Panc1 (cell line): ENCODE results near the gene CLEC4F. TPM values are rescaled to one million over a fixed set of nuclear protein-coding genes. Genes with fewer than 3 reads are reported as not detected.

ENCODE experiments used
- ATAC-seq: fragments of 200-7000 bp; cut with Tn5 transposase; 2 replicates; pipeline ENCODE4 v1.9.1; 2020; ENCODE audit warnings: mild to moderate bottlenecking, moderate library complexity
- BruUV-seq: library from RNA; stranded (reverse); fragments of 400-500 nt; replicated peaks from 2 replicates; lab custom pipeline; 2021; lab: Mats Ljungman, UMichigan
- CTCF ChIA-PET: fragments of 300-600 bp; sonication (Branson Sonifier 250); formaldehyde crosslinking; loops from one replicate; lab custom pipeline; 2022; ENCODE audit warnings: antibody characterized with exemption; lab: Charles Lee
- POLR2A ChIA-PET: fragments of 300-600 bp; sonication (Branson Sonifier 250); formaldehyde crosslinking; loops from one replicate; lab custom pipeline; 2022; ENCODE audit warnings: antibody characterized with exemption; lab: Charles Lee
- DNase-seq: peaks from one replicate; pipeline ENCODE4 v3.0.0-alpha.2; 2010; ENCODE audit warnings: low read depth, low spot score
- H3K27ac ChIP-seq: 2 replicates; pipeline ENCODE4 v1.5.1; 2011; ENCODE audit warnings: mild to moderate bottlenecking, low read length, inconsistent platforms
- H3K27me3 ChIP-seq: fragments of 200-500 bp; sonication (Bioruptor generic); 2 replicates; pipeline ENCODE4 v1.6.0; 2014; ENCODE audit warnings: low read length, inconsistent platforms; ENCODE audit not compliant: control insufficient read depth, insufficient read depth
- H3K36me3 ChIP-seq: fragments of 200-500 bp; sonication (Bioruptor generic); 2 replicates; pipeline ENCODE4 v1.5.1; 2014; ENCODE audit warnings: inconsistent platforms, mild to moderate bottlenecking, low read length, moderate library complexity; ENCODE audit not compliant: control insufficient read depth, insufficient read depth
- H3K4me1 ChIP-seq: 2 replicates; pipeline ENCODE4 v1.5.1; 2011; ENCODE audit warnings: inconsistent platforms, mild to moderate bottlenecking, low read length, moderate library complexity; ENCODE audit not compliant: control insufficient read depth, insufficient read depth
- H3K4me3 ChIP-seq, 2 experiments: 2 replicates each; pipeline ENCODE4 v1.5.1; 2011 to 2012; ENCODE audit warnings: low read depth in 2 of 2, low read length in 2 of 2, mild to moderate bottlenecking in 2 of 2, inconsistent platforms in 1 of 2, moderate library complexity in 1 of 2
- H3K9me3 ChIP-seq: fragments of 200-500 bp; sonication (Bioruptor generic); 2 replicates; pipeline ENCODE4 v1.5.1; 2014; ENCODE audit warnings: low read depth, mild to moderate bottlenecking, inconsistent platforms, low read length, moderate library complexity; ENCODE audit not compliant: control insufficient read depth, insufficient read depth
- CTCF ChIP-seq: fragments of 450-650 bp; IDR thresholded peaks from 2 replicates; pipeline ENCODE4 v1.5.1; 2017; ENCODE audit warnings: mild to moderate bottlenecking
- POLR2AphosphoS5 ChIP-seq: IDR thresholded peaks from 2 replicates; pipeline ENCODE4 v1.6.1; 2012; ENCODE audit warnings: mild to moderate bottlenecking, low read depth, low read length, moderate library complexity
- REST ChIP-seq, 2 experiments: IDR thresholded peaks; 2 replicates each; pipeline ENCODE4 v1.6.1; 2011 to 2012; ENCODE audit warnings: low read depth in 2 of 2, control low read depth in 1 of 2, low read length in 1 of 2, mild to moderate bottlenecking in 1 of 2, moderate library complexity in 1 of 2; ENCODE audit not compliant: insufficient read depth in 1 of 2
- TCF7L2 ChIP-seq: IDR thresholded peaks from 2 replicates; pipeline ENCODE4 v1.6.1; 2011; ENCODE audit warnings: mild to moderate bottlenecking, low read depth, low read length, inconsistent platforms
- in situ Hi-C: cut with HindIII; loops from 2 replicates; pipeline ENCODE4 v1.10.0; 2016; ENCODE audit warnings: low sequenced_read_pairs, low pct_unique_long_range_greater_than_20kb
- intact Hi-C: fragments of 100-400 bp; cut with micrococcal nuclease; formaldehyde crosslinking; loops from one replicate; pipeline ENCODE4 v1.10.0; 2022; ENCODE audit not compliant: unreplicated experiment
- total RNA-seq: library from RNA; stranded (reverse); gene quantifications from one replicate; pipeline ENCODE4 v1.2.1, GENCODE V29; 2021; ENCODE audit not compliant: unreplicated experiment

CLEC4F gene
- total RNA-seq, 1 experiment from 2014 or later: not detected

- no TSS peak for BruUV-seq
- ChIA-PET CTCF (interaction anchor here (0.6 kb wide), 2 partner anchors 42 to 75 kb away, joined by 3 to 8 read pairs; no protein-coding TSS in a partner anchor), POLR2A (no interaction called here)
- in situ Hi-C loops (no loop called here), intact Hi-C loops (loop anchor here (5.0 kb wide), 1 partner anchor 73 kb away; no protein-coding TSS in a partner anchor)
- H3K27me3 ChIP-seq: peaks cover 30% of the 10 kb centered on the region
- no peaks in the 10 kb centered on the region for H3K4me1 ChIP-seq
- ATAC-seq (peak; percentile 90), DNase-seq (no peak)
- H3K4me3 ChIP-seq: no peak overlapping the region
- TF ChIP-seq CTCF (peak; percentile 87), POLR2AphosphoS5 (no peak)
- no peak overlapping the region for H3K27ac ChIP-seq
- H3K9me3 ChIP-seq: no peaks in the 10 kb centered on the region
- H3K36me3 ChIP-seq: no peaks in the 10 kb centered on the region
These were observed 30.9 kb downstream of the CLEC4F start for GRCh38 chr2:70789304-70790135.

- H3K27ac ChIP-seq: no peak overlapping the region
- no peaks in the 10 kb centered on the region for H3K36me3 ChIP-seq
- no peak overlapping the region for H3K4me3 ChIP-seq
- H3K4me1 ChIP-seq: no peaks in the 10 kb centered on the region
- intact Hi-C loops: loop anchor here (2.0 to 5.0 kb wide), 2 partner anchors 77 to 129 kb away; no protein-coding TSS in a partner anchor
- H3K9me3 ChIP-seq: no peaks in the 10 kb centered on the region
- ATAC-seq (peak; percentile 87), DNase-seq (no peak)
- ChIA-PET CTCF (interaction anchor here (0.5 to 1.3 kb wide), 2 partner anchors 474 to 482 kb away, joined by 3 to 5 read pairs; no protein-coding TSS in a partner anchor), POLR2A (no interaction called here)
- H3K27me3 ChIP-seq: peaks cover 18% of the 10 kb centered on the region
- in situ Hi-C loops: no loop called here
- BruUV-seq: no TSS peak
- no peak for TF ChIP-seq TCF7L2
- TF ChIP-seq REST (IDR thresholded peaks at IDR 0.05; ENCODE audit: insufficient read depth in 1 of 2, low read depth in 2 of 2, low read length in 1 of 2): no peak
- TF ChIP-seq CTCF: peak; percentile 83
These were observed 35.1 kb downstream of the CLEC4F start for GRCh38 chr2:70785137-70785911.
